K562 (cell line): ENCODE results near the gene MRTFB. TPM values are rescaled to one million over a fixed set of nuclear protein-coding genes. Genes with fewer than 3 reads are reported as not detected.

Experiments
- ATAC-seq: fragments of 200-7000 bp; cut with Tn5 transposase; 3 replicates; pipeline ENCODE4 v1.9.1; 2020; ENCODE audit warnings: moderate library complexity
- BruUV-seq: library from RNA; stranded (reverse); fragments of 400-500 nt; replicated peaks from 2 replicates; lab custom pipeline; 2021; lab: Mats Ljungman, UMichigan
- CTCF ChIA-PET: fragments of 300-600 bp; formaldehyde crosslinking; extraction: SDS; loops from one replicate; lab custom pipeline; 2021; ENCODE audit warnings: low intra/inter-chr PET ratio; lab: Yijun Ruan, JAX
- POLR2A ChIA-PET: fragments of 300-600, 350-650 bp; sonication (Branson Sonifier 250); formaldehyde crosslinking; extraction: SDS; loops from one replicate; lab custom pipeline; 2021; ENCODE audit warnings: antibody characterized with exemption, inconsistent platforms; lab: Yijun Ruan, JAX
- DNase-seq, 4 experiments: peaks; one replicate each; pipeline versions ENCODE4 v3.0.0 to v3.0.0-alpha.2; 2011 to 2018; ENCODE audit warnings: low spot score in 3 of 4, mixed read lengths in 3 of 4; ENCODE audit errors: extremely low read depth in 1 of 4
- FAIRE-seq: peaks from 2 replicates; lab custom pipeline; 2011; peaks lifted over from hg19 to GRCh38; lab: Jason Lieb, UNC
- H2AFZ ChIP-seq: 2 replicates; pipeline ENCODE4 v1.6.0; 2011; ENCODE audit warnings: low read depth, low read length, control low read depth, inconsistent platforms
- H3K27ac ChIP-seq: fragments of 200-600 bp; 3 replicates; pipeline ENCODE4 v1.8.0; 2011; ENCODE audit warnings: low read depth, mild to moderate bottlenecking, control low read depth, inconsistent platforms, low read length, moderate library complexity, mixed read lengths; ENCODE audit errors: extremely low read depth
- H3K27me3 ChIP-seq, 2 experiments: fragments of 300-600 bp in 1 of 2; 2 replicates in 1 of 2; 3 replicates in 1 of 2; pipeline versions ENCODE4 v1.6.0 to v1.8.0; 2011; ENCODE audit warnings: inconsistent platforms in 2 of 2, low read length in 2 of 2, mild to moderate bottlenecking in 1 of 2, mixed read lengths in 1 of 2, moderate library complexity in 1 of 2; ENCODE audit not compliant: control insufficient read depth in 2 of 2, insufficient read depth in 2 of 2
- H3K36me3 ChIP-seq: fragments of 300-600 bp; 3 replicates; pipeline ENCODE4 v1.8.0; 2011; ENCODE audit warnings: mild to moderate bottlenecking, low read length, inconsistent platforms; ENCODE audit not compliant: control insufficient read depth, insufficient read depth
- H3K4me1 ChIP-seq, 2 experiments: fragments of 200-600 bp in 1 of 2; replicated peaks in 1 of 2; 2 replicates in 1 of 2; 3 replicates in 1 of 2; pipeline versions ENCODE4 v1.5.1 to v1.8.0; 2011; ENCODE audit warnings: inconsistent platforms in 2 of 2, low read length in 2 of 2, mild to moderate bottlenecking in 1 of 2, mixed read lengths in 1 of 2, moderate library complexity in 1 of 2; ENCODE audit not compliant: control insufficient read depth in 2 of 2, insufficient read depth in 2 of 2
- H3K4me2 ChIP-seq: 2 replicates; pipeline ENCODE4 v1.6.1; 2011; ENCODE audit warnings: low read length, control low read depth, inconsistent platforms, mixed read lengths; ENCODE audit not compliant: insufficient read depth
- H3K4me3 ChIP-seq: fragments of 200-600 bp; sonication (generic), shearing (Covaris generic); 2 replicates; pipeline ENCODE4 v1.5.1; 2016; ENCODE audit warnings: control low read depth, inconsistent platforms
- H3K79me2 ChIP-seq: fragments of 200-600 bp; 3 replicates; pipeline ENCODE4 v1.8.0; 2011; ENCODE audit warnings: low read length, inconsistent platforms; ENCODE audit not compliant: control insufficient read depth, insufficient read depth
- H3K9ac ChIP-seq, 2 experiments: 2 replicates each; pipeline versions ENCODE4 v1.6.0 to v1.6.1; 2011; ENCODE audit warnings: low read depth in 2 of 2, low read length in 2 of 2, control low read depth in 1 of 2, inconsistent platforms in 1 of 2, mild to moderate bottlenecking in 1 of 2, mixed read lengths in 1 of 2; ENCODE audit not compliant: insufficient read depth in 1 of 2
- H3K9me1 ChIP-seq: one replicate; pipeline ENCODE4 v1.6.0; 2011; ENCODE audit warnings: inconsistent platforms, mild to moderate bottlenecking, low read length, moderate library complexity; ENCODE audit not compliant: control insufficient read depth, insufficient read depth
- H3K9me3 ChIP-seq: replicated peaks from 2 replicates; pipeline ENCODE4 v1.5.1; 2011; ENCODE audit warnings: low read depth, low read length, inconsistent platforms; ENCODE audit not compliant: control insufficient read depth, insufficient read depth
- H4K20me1 ChIP-seq: replicated peaks from 2 replicates; pipeline ENCODE4 v1.6.1; 2011; ENCODE audit warnings: low read length, inconsistent platforms, mixed read lengths; ENCODE audit not compliant: control insufficient read depth, insufficient read depth
- C11orf30 ChIP-seq: fragments of 450-650 bp; IDR thresholded peaks from 2 replicates; pipeline ENCODE4 v1.6.1; 2016; ENCODE audit warnings: low read depth, mild to moderate bottlenecking
- KLF10 ChIP-seq: fragments of 250-450 bp; sonication (Bioruptor Pico); IDR thresholded peaks from 2 replicates; pipeline ENCODE4 v1.6.1; 2021; ENCODE audit warnings: matching md5 sums
- RBM15 ChIP-seq: fragments of 200-400 bp; formaldehyde crosslinking; IDR thresholded peaks from 2 replicates; pipeline ENCODE4 v1.6.1; 2018; ENCODE audit warnings: mild to moderate bottlenecking, low read length, moderate library complexity; ENCODE audit not compliant: insufficient read depth
- ZNF316 ChIP-seq: fragments of 450-650 bp; IDR thresholded peaks from 2 replicates; pipeline ENCODE4 v1.6.1; 2016
- WGBS: fragments of 100-300 bp; shearing (Covaris generic); methylation state at CpG from one replicate; pipeline ENCODE4 v1.1.6; 2016; ENCODE audit warnings: low coverage, mixed read lengths; ENCODE audit not compliant: insufficient coverage; ENCODE audit errors: missing lambda C conversion rate; 5-methylcytosine and 5-hydroxymethylcytosine counted together
- in situ Hi-C: fragments of 300-500 bp; cut with MboI; formaldehyde crosslinking; loops from 4 replicates; pipeline ENCODE4 v1.15.0; 2018; ENCODE audit warnings: inconsistent platforms, mixed read lengths
- intact Hi-C: fragments of 100-400 bp; cut with micrococcal nuclease; formaldehyde crosslinking; loops from 2 replicates; pipeline ENCODE4 v1.14.2; 2022
- polyA plus RNA-seq, 8 experiments: library from polyadenylated mRNA; depleted of rRNA in 4 of 8; stranded (reverse) in 5 of 8; unstranded in 3 of 8; fragments of >200 nt; fragmentation: Nextera tagmentation in 2 of 8; fragmentation: Illumina TruSeq in 1 of 8; extraction: Ambion mirVana in 2 of 8; extraction: Trizol in 1 of 8; gene quantifications; 2 replicates each; pipeline versions ENCODE4 v1.2.1 to v1.2.3, GENCODE V29; 2011 to 2014; ENCODE audit warnings: inconsistent platforms in 1 of 8, missing spikeins in 1 of 8
- total RNA-seq, 7 experiments: library from RNA; depleted of rRNA in 6 of 7; stranded (reverse); fragments of >200 nt in 6 of 7; fragmentation: Illumina TruSeq in 2 of 7; extraction: Trizol in 2 of 7; gene quantifications; 2 replicates each; pipeline versions ENCODE4 v1.2.1 to v1.2.3, GENCODE V29; 2011 to 2021; ENCODE audit warnings: low replicate concordance in 1 of 7
- TF ChIP-seq, protein P1 (sequence below): fragments of 250-450 bp; sonication (Bioruptor Pico); IDR thresholded peaks from 2 replicates; pipeline ENCODE4 v1.4.0; 2020

MRTFB gene
- total and polyA plus RNA-seq, 9 of the 15 experiments (the other 6 are each of a cell fraction or from before 2014, with no cell fraction given): 2.2 to 12.7 (median 7.0) TPM

DNA sequence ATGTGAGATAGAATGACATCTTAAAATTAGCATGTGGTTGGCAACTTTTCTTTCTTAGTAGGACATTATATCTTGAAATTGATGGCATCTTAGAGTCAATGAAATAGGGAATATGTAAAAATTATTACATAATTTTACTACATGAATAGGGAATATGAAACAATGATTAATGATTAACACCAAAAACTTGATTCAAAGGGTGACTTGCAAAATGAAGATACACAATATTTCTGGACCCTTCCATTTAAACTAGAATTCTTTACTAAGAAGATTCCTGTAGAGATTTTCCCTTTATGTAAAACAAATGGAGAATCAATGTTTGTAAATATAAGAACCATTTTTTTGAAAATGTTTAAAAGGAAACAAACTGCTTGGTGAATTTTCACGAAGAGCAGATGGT is 3.4 kb downstream of the MRTFB start:
- Histone ChIP-seq H3K79me2 (peaks cover 37% of the 10 kb centered on the region), H3K4me3 (no peak overlapping the region), H3K27me3 (no peaks in the 10 kb centered on the region), H3K9ac (no peak overlapping the region), H3K36me3 (peaks cover 3% of the 10 kb centered on the region; the same call in 1 of the 3 replicates), H3K4me1 (peaks cover 12 to 14% of the 10 kb centered on the region in 2 experiments; a peak in 4 of 5 replicates), H3K9me1 (no peaks in the 10 kb centered on the region), H3K27ac (no peak overlapping the region), H2AFZ (no peak overlapping the region), H3K4me2 (no peak overlapping the region), H3K9me3 (no peaks in the 10 kb centered on the region), H4K20me1 (no peaks in the 10 kb centered on the region)
- no peak for FAIRE-seq
- POLR2A ChIA-PET: interaction anchor here (0.6 kb wide), 2 partner anchors 12 to 14 kb away, joined by 3 read pairs; no protein-coding TSS in a partner anchor
- 16% methylated on average over 1 of the region's 1 CpG for WGBS
- intact Hi-C loops (loop anchor here (10.0 kb wide), 1 partner anchor 110 kb away; no protein-coding TSS in a partner anchor), in situ Hi-C loops (no loop called here)
- TF ChIP-seq RBM15 (no peak), C11orf30 (0 out of 2 replicates have a peak, but pooled peaks have one; percentile 15), KLF10 (no peak), ZNF316 (0 out of 2 replicates have a peak, but pooled peaks have one; percentile 16)
- TF ChIP-seq, protein P1, sequence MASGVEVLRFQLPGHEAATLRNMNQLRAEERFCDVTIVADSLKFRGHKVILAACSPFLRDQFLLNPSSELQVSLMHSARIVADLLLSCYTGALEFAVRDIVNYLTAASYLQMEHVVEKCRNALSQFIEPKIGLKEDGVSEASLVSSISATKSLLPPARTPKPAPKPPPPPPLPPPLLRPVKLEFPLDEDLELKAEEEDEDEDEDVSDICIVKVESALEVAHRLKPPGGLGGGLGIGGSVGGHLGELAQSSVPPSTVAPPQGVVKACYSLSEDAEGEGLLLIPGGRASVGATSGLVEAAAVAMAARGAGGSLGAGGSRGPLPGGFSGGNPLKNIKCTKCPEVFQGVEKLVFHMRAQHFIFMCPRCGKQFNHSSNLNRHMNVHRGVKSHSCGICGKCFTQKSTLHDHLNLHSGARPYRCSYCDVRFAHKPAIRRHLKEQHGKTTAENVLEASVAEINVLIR (CRISPR knock-in tag): no peak
- CTCF ChIA-PET: no interaction called here
- ATAC-seq: no peak
- no peak for DNase-seq
- BruUV-seq: no TSS peak
